HUES6 (cell line): Measurements from ENCODE around the gene MMP15.

Experiments
- H3K27ac ChIP-seq: 2 replicates; pipeline ENCODE4 v1.7.0; 2013; ENCODE audit warnings: low read depth, mild to moderate bottlenecking, low read length, inconsistent platforms
- H3K27me3 ChIP-seq: 2 replicates; pipeline ENCODE4 v1.6.1; 2013; ENCODE audit warnings: low read length; ENCODE audit not compliant: control insufficient read depth, insufficient read depth
- H3K36me3 ChIP-seq: 2 replicates; pipeline ENCODE4 v1.6.1; 2013; ENCODE audit warnings: low read length; ENCODE audit not compliant: control insufficient read depth, insufficient read depth
- H3K4me1 ChIP-seq: 2 replicates; pipeline ENCODE4 v1.6.1; 2013; ENCODE audit warnings: low read length; ENCODE audit not compliant: control insufficient read depth, insufficient read depth
- H3K4me3 ChIP-seq: 2 replicates; pipeline ENCODE4 v1.5.1; 2013; ENCODE audit warnings: low read depth, low read length
- H3K9ac ChIP-seq: one replicate; pipeline ENCODE4 v1.6.1; 2013; ENCODE audit warnings: mild to moderate bottlenecking, low read length
- H3K9me3 ChIP-seq: 2 replicates; pipeline ENCODE4 v1.6.1; 2013; ENCODE audit warnings: low read depth, low read length; ENCODE audit not compliant: control insufficient read depth, insufficient read depth

The MMP15 gene

GRCh38 chr16:58021661-58022551 is 3.6 kb upstream of the MMP15 start:
- Histone ChIP-seq H3K4me3 (no peak overlapping the region), H3K4me1 (peaks cover 29% of the 10 kb centered on the region), H3K36me3 (peaks cover 3% of the 10 kb centered on the region)

GRCh38 chr16:58022601-58023371 is 2.8 kb upstream of the MMP15 start:
- Histone ChIP-seq H3K27me3 (no peaks in the 10 kb centered on the region), H3K36me3 (peaks cover 3% of the 10 kb centered on the region), H3K9ac (peak overlapping the region; percentile 40), H3K27ac (no peak overlapping the region), H3K4me3 (peak overlapping the region; percentile 10; the same call in 1 of the 2 replicates), H3K9me3 (no peaks in the 10 kb centered on the region), H3K4me1 (peaks cover 31% of the 10 kb centered on the region)

More at GRCh38 chr16:58021661-58022551, 3.6 kb upstream of the MMP15 start:
- peak overlapping the region; percentile 40 for H3K9ac ChIP-seq
- H3K27me3 ChIP-seq = no peaks in the 10 kb centered on the region
- H3K27ac ChIP-seq = no peak overlapping the region
- no peaks in the 10 kb centered on the region for H3K9me3 ChIP-seq

DNA sequence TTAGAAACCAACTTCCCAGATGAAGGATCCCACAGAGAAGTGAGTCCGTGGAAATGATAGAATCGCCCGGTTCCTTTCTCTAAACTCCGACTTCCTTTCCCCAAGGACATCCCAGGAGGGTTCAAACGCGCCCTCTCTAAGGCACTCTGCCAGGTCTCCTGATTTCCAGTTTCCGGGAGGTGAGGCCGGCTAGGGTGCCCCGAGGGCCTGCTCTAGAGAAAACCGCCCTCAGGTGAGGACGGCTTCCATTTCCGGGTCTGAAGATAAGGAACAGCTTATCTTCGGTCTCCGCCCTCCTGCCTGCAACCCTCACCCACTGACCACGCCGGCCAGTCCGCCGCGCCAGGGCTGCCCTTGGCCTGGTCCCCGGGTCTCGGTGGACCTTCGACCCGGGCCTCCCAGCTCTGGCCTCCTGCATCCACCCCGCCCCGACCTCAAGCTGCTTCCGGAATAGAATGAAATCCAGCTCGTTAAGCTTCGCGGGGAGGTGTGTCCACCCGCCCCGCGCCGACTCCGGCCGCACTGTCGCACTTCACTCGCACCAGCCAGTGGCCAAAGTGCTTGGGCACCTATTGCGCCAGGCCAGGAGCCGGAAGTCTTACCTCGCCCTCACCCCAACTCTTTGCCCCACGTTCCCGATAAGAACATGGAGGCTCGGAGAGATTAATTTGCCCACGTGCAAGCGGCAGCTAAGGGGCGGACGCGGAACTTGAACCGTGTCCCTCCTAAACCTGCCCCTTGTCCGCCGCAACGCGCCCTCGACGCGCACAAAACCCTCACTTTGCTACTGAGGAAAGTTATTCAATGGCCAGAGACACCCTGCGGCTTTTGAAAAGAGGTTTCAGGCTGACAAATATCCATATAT is 836 bp upstream of the MMP15 start:
- Histone ChIP-seq H3K27ac (no peak overlapping the region), H3K4me1 (peaks cover 49% of the 10 kb centered on the region), H3K9ac (peak overlapping the region; percentile 78), H3K36me3 (no peaks in the 10 kb centered on the region; the same call in 1 of the 2 replicates), H3K9me3 (no peaks in the 10 kb centered on the region), H3K4me3 (peak overlapping the region; percentile 93), H3K27me3 (no peaks in the 10 kb centered on the region)

- H3K4me3 ChIP-seq = peak overlapping the region; percentile 93
- no peaks in the 10 kb centered on the region for H3K9me3 ChIP-seq
- H3K27ac ChIP-seq = peak overlapping the region; percentile 36; the same call in 1 of the 2 replicates
- peak overlapping the region; percentile 85 for H3K9ac ChIP-seq
- H3K36me3 ChIP-seq = peaks cover 9% of the 10 kb centered on the region; the same call in 1 of the 2 replicates
- peaks cover 51% of the 10 kb centered on the region for H3K4me1 ChIP-seq
- no peaks in the 10 kb centered on the region for H3K27me3 ChIP-seq
Measured at GRCh38 chr16:58026139-58026704, 668 bp downstream of the MMP15 start.

DNA sequence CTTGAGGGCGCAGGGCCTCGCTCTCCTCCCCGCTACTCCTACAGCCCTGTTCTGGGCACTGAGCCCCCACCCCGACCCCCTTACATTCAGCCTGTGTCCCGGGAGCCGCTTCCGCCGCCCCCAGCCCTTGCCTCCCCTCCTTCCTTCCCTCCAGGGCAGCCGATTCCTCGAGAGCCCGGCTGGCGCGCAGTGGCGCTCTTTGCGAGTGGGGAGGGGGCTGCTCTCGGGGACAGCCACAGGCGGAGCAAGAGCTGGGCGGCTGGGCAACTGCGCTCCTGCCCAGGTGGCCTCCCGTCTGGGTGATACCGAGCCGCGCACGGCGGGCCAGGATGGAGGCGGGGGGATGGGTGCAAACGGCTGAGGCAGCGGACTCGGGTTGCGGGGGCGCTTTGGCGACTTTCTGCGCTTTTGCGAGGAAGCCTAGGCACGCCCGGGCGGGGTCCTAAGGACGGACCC is 1.2 kb downstream of the MMP15 start:
- Histone ChIP-seq H3K27ac (peak overlapping the region; percentile 43; the same call in 1 of the 2 replicates), H3K4me1 (peaks cover 51% of the 10 kb centered on the region), H3K36me3 (peaks cover 9% of the 10 kb centered on the region; the same call in 1 of the 2 replicates), H3K9ac (peak overlapping the region; percentile 85), H3K27me3 (no peaks in the 10 kb centered on the region), H3K4me3 (peak overlapping the region; percentile 93), H3K9me3 (no peaks in the 10 kb centered on the region)

DNA sequence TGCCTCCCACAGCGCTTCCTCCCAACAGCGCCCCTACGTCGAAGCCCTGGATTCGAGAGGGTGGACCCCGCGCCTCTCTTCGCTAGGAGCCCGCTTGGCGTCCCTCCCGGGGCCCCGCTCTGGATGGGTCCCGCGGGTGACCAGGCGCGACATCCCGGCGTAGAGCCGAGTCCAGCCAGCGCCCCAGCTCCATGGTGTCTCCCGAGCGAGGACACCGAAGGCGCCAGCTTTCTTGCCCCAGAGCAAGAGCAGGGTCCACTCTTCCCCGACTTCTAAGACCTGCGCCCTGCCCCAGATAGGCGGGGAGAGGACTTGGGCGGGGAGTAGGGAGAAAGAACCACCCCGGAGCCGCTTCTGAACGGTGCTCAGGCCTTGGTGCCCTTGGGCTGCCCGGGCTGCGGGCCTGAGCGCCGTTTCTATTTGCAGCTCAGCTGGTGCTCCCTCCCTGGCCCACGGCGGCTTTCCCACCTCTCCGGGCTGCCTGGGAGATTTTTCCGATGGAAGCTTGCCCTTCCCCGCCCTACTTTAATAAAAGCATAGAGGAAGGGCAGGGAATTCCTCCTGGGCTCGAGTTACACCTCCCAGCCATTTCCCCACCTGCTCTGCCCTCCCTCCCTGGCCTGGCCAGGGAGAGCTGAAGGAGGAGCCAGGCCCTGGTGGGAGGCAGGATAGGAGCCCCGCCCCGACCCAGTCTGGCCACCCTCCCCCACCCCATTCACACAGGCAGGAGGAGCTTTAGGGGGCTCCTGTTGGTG is 1.8 kb downstream of the MMP15 start:
- no peaks in the 10 kb centered on the region for H3K27me3 ChIP-seq
- peak overlapping the region; percentile 43; the same call in 1 of the 2 replicates for H3K27ac ChIP-seq
- H3K4me1 ChIP-seq = peaks cover 53% of the 10 kb centered on the region
- H3K4me3 ChIP-seq = peak overlapping the region; percentile 93
- H3K9ac ChIP-seq = peak overlapping the region; percentile 85
- H3K9me3 ChIP-seq = no peaks in the 10 kb centered on the region
- peaks cover 9% of the 10 kb centered on the region; the same call in 1 of the 2 replicates for H3K36me3 ChIP-seq

GRCh38 chr16:58027916-58028455 is 2.4 kb downstream of the MMP15 start:
- Histone ChIP-seq H3K36me3 (peaks cover 9% of the 10 kb centered on the region; the same call in 1 of the 2 replicates), H3K4me3 (peak overlapping the region; percentile 93), H3K27ac (no peak overlapping the region), H3K4me1 (peaks cover 50% of the 10 kb centered on the region), H3K27me3 (no peaks in the 10 kb centered on the region), H3K9me3 (no peaks in the 10 kb centered on the region), H3K9ac (no peak overlapping the region)

DNA sequence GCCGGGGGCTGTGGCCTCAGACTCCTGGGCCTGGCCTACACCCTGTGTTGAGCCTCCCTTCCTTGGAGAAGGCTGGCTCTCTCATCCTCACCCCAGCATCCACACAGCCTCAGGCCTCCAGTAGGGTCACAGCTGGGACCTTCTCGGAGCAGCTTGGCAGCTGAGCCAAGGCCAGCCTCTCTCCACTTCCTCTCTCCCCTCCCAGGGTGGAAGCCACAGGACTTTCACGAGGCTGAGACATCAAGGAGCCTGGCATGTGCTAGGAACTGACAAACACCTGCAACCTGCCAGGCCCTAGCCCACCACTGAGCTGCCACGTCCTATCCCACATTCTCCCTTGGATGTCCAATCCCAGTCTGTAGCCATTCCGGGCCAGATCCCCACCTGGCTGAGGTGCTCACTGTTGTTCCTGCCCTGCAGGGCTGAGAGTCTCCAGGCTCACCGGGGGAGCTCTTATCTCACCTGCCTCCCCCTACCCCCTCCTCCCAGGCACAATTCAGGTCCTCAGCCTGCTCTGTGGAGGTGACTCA is 3.1 kb downstream of the MMP15 start:
- Histone ChIP-seq H3K36me3 (peaks cover 9% of the 10 kb centered on the region; the same call in 1 of the 2 replicates), H3K4me1 (peaks cover 48% of the 10 kb centered on the region), H3K27ac (no peak overlapping the region), H3K27me3 (no peaks in the 10 kb centered on the region), H3K4me3 (peak overlapping the region; percentile 93), H3K9ac (no peak overlapping the region), H3K9me3 (no peaks in the 10 kb centered on the region)

- H3K4me1 ChIP-seq = peaks cover 40% of the 10 kb centered on the region
- H3K4me3 ChIP-seq = no peak overlapping the region
- no peak overlapping the region for H3K27ac ChIP-seq
- peaks cover 9% of the 10 kb centered on the region; the same call in 1 of the 2 replicates for H3K36me3 ChIP-seq
- H3K9me3 ChIP-seq = no peaks in the 10 kb centered on the region
- H3K9ac ChIP-seq = no peak overlapping the region
- H3K27me3 ChIP-seq = no peaks in the 10 kb centered on the region
Measured at GRCh38 chr16:58029410-58029809, 3.9 kb downstream of the MMP15 start.
